ENCODE results near the gene PRX.
"Not testable (repeated sequence)": the region's sequence is repeated elsewhere in the genome, so short reads cannot be mapped to it uniquely, and the experiment has no call there.

The PRX gene

DNA sequence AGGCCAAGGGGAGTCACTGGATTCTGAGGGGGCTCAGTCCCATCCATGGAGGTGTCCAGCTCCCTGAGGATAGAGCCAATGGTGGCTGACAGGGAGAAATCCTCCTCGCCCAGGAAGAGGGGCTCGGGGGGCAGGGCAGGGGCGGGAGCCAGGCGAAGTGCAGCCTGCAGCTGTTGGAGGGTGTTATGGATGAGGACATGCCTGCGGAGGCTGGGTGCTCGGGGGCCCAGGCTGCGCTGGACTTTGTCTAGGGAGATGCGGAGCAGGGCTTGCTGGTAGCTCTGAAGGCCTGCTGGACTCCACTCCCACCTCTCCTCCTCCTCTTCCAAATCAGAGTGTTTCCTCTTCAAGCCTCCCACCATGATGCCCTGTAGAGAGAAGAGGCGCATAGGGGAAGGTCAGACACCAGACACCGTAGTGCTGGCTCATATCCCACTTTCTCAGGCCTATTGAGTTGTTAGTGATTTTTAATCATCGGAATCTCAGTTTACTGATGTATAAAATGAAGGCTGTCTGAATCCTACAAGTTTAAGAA is 28.6 kb upstream of the PRX start:
- DNase-seq (ENCODE audit: low spot score) = no peak

DNA sequence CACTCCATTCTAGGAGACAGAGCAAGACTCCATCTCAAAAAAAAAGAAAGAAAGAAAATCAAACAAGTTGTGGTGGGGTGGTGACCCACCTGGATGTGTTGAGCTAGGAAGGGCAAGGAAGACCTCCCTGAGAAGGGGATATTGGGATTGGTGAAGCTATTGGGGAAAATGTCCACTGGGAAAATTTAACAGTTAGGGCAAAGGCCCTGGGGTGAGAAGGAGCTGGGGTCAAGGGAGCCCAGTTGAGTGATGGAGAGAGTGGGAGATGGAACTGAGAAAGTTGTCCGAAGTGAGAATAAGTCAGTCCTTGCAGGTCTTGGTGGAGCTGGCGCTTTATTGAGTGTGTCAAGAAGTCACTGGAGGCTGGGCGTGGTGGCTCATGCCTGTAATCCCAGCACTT is 25.1 kb upstream of the PRX start:
- DNase-seq (ENCODE audit: low spot score) = no peak

DNA sequence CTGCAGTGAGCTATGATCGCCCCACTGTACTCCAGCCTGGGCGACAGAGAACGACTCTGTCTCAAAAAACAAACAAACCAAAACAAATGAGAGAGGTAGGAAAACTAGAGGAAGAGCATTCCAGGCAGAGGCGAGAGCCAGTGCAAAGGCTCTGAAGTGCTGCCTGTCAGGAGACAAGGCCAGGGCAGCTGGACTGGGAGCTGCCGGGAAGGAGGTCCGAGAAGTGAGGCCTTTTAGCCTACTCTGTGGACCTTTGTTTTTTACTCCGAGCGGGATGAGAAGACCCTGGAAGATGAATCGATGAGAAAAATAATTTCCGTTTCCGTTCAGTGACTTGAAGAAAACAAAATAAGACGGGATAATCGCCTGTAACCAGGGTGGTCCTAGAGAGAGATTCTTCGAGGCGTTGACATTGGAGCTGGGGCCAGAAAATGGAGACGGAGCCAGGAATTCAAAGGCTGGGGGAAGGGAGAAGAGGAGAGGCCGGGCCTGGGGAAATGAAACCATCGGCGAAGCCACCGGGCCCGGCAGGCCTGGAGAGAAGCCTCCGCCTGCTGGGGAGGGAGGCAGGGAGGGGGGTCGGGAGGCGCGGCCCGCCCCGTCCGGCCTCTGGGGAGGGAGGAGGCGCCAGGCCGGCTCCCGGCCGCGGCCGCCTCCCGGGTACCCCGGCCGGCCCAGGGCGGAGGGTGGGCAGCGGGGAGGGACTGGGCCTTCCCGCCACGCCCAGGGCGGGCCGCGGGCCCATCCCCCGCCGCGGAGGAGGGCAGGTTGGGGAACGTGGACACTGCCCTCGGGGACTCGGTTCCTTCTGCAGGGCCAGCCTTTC is 20.4 kb upstream of the PRX start:
- peak; percentile 75 for DNase-seq (ENCODE audit: low spot score)

DNA sequence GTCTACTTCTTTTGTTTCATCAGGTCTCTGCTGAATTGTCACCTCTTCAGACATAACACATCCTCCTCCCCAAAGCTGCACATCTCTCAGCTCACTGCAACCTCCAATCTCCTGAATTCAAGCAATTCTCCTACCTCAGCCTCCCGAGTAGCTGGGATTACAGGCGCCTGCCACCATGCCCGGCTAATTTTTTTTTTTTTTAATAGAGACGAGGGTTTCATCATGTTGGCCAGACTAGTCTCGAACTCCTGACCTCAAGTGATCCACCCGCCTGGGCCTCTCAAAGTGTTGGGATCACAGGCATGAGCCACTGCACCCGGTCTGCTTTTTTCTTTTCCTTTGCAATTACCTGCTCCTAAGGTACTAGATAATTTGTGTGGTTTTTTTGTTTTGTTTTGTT is 19.6 kb upstream of the PRX start:
- not testable (repeated sequence) for DNase-seq (ENCODE audit: low spot score)

DNA sequence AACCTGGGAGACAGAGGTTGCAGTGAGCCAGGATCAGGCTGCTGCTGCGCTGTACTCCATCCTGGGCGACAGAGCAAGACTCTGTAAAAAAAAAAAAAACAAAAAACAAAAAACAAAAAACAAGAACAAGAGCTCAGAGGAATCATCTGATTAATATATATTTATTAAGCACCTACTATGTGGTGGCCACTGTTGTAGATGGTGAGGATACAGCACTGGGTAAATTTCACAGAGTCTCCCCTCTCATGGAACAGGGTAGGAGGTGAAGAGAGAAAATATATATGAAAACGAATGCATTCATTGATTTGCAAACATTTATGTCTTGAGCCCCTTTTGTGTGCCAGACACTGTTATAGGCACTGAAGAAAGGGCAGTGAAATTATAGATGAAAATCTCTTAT is 18.5 kb upstream of the PRX start:
- DNase-seq (ENCODE audit: low spot score) = no peak

DNA sequence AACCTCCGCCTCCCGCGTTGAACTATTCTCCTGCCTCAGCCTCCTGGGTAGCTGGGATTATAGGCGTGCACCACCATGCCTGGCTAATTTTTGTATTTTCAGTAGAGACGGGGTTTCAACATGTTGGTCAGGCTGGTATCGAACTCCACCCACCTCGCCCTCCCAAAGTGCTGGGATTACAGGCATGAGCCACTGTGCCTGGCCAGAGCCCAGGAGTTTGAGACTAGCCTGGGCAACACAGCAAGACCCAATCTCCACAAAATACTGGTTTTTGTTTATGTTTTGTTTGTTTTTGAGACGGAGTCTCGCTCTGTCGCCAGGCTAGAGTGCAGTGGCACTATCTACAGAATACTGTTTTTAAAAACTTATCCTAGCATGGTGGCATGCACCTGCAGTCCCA is 17.1 kb upstream of the PRX start:
- DNase-seq (ENCODE audit: low spot score) = not testable (repeated sequence)

DNA sequence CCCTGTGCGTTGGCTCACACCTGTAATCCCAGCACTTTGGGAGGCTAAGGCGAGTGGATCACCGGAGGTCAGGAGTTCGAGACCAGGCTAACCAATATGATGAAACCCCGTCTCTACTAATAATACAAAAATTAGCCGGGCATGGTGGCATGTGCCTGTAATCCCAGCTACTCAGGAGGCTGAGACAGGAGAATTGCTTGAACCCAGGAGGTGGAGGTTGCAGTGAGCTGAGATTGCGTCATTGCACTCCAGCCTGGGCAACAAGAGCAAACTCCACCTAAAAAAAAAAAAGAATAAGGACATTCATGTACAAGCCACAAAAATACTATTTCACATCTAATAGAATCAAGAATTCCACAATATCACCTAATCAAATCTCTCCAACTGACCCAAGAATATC is 15.0 kb upstream of the PRX start:
- DNase-seq (ENCODE audit: low spot score) = not testable (repeated sequence)

DNA sequence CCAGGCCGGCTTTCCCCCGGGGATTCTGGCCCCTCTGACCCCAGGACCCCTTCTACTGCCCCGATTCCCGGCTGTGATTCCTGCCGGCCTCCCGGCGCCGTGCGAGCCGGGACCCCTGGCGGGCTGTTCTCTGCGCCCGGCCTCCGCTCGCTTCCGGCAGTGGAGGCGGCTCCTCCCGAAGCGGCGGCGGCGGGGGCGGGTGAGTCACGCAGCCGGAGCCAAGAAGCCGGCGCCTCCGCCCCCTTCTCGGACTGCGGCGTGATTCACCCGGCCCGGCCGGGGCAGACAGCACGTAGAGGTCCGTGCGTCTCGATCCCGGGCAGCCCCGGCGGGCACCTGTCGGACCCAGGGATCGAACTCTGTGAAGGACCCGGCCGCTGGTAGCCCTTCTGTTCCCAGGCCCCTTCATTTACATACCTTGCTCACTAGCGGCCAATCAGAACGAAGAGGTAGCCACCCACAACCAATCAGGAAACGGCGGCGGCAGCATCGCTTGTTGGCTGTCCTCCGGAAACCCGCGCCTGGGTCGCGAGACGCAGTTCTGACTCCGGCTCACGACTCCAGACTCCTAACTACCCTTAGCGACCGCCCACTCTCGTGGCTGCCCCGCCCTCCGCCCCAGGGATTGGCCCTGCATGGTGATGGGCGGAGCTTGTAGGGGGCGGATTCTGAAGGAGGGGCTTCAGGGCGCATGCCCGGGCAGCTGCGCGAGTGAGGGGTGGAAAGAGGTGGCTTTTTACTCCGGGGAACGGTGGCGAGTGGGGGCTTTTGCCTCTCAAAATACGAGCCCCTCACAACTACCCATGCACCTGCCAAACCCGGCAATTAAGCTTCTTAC is 12.5 kb upstream of the PRX start, which contains the start of gene SERTAD1:
Gene SERTAD1 (minus strand): TSS at position 543 of the 838 bp plus-strand sequence. CDS start 2,446 bp downstream, outside the sequence.
- peak; percentile 99 for DNase-seq (ENCODE audit: low spot score)

DNA sequence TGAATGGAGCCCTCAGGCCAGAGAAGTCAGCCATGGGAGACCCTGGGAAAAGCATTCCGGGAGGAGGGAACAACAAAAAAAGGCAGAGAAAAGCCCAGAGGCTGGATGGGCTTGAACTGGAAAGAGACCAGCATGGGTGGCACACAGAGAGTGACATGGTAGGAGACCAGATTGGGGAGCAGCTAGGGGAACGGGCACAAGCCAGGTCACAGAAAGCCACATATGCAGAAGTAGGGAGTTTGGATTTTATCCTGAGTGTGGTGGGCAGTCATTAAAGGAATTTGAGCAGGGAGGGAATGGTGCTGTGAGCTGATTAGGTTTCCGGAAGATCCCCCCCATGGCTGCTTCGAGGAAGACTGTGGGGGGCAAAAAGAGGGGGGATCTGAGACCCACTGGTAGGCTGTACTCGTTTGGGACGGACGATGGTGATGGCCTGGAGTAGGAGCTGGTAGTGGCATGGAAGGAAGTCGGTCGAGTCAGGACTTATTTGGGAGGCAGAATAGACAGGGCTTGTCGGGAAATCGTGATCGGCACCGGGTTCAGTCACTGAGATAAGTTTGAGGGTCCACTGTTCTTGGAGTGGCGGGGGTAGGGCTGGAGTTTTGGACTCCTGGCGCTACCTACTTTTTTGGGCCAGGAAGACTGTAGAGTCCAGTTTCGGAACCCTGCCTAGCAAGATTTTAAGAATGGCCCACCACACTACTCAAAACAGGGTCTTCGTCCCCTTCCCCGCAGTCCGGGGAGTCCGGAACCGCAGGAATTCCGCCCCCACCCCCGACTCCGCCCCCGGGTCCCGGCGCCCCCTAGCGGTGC is 11.7 kb upstream of the PRX start:
- no peak for DNase-seq (ENCODE audit: low spot score)

DNA sequence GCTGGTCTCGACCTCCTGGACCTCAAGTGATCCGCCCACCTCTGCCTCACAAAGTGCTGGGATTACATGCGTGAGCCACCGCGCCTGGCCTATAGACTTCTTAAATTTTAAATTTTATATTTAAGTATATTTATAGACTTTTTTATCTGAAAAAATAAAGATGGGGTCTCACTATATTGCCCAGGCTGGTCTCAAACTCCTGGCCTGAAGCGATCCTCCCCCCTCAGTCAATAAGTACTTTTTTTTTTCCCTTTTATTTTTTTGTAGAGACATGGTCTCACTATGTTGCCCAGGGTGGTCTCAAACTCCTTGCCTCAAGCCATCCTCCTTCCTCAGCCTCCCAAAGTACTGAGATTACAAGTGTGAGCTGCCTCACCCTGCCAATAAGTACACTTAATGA is 10.8 kb upstream of the PRX start:
- no peak for DNase-seq (ENCODE audit: low spot score)

DNA sequence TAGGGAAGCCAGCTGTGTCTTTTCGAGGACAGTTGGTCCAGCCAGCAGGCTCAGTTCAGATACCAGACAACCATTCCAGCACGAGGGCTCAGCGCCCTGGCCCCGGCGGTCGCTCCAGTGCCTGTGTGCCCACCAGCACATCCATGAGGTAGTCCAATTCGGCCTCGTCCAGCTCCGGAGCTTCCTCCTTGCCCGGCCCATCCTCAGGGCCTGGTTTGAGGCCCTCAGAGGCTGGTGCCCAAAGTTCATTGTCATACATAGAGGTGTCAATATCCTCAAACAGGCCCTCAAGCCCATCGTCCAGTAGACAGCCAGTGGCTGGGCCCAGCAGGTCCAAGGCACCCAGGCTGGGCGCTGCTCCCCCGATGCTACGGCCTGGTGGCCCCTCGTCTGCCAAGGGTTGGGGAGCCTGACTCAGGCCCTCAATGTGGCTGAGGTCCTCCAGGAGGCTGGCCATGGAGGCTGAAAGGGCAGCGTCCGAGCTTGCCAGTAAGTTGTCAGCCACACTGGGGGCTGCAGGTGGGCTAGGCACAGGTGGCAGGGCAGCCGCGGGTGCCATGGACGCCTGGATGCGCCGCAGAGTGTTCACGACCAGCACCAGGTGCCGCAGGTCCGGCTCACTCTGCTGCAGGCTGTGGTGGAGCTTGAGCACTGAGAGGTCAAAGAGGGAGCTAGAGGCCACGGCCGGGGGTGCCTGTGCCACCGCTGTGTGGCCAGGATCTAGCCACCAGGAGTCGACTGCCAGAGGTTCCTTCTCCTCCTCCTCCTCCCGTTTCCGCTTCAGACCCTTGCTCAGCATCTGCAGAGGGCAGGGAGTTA is 9.8 kb upstream of the PRX start:
- no peak for DNase-seq (ENCODE audit: low spot score)

DNA sequence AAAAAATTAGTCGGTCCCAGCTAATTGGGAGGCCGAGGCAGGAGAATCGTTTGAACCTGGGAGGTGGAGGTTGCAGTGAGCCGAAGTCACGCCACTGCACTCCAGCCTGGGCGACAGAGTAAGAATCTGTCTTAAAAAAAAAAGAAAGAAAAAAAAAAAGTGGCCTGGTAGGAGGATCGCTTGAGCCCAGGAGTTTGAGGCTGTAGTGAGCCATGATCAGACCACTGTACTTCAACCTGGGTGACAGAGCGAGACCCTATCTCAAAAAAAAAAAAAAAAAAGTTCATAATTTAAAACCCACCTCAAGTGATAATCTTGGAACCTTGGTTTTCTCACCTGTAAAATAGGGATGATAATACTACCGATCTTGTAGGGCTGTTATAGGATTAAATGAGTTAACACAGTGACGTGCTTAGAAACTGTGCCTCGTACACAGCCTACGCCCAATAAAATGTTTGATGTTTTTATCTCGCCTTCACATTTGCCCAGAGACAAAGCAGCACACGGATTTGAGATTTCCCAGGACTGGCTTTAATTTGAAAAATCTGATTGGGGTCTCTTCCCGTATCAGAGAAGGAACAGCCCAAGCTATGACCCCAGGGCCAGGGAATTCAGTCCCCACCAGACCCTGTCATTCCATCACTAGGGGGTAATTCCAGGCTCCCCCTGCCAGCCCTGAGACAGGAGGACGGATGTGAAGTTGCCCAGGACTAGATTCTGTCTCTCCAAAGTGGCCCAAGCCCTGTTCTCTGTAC is 9.0 kb upstream of the PRX start:
- no peak for DNase-seq (ENCODE audit: low spot score)

DNA sequence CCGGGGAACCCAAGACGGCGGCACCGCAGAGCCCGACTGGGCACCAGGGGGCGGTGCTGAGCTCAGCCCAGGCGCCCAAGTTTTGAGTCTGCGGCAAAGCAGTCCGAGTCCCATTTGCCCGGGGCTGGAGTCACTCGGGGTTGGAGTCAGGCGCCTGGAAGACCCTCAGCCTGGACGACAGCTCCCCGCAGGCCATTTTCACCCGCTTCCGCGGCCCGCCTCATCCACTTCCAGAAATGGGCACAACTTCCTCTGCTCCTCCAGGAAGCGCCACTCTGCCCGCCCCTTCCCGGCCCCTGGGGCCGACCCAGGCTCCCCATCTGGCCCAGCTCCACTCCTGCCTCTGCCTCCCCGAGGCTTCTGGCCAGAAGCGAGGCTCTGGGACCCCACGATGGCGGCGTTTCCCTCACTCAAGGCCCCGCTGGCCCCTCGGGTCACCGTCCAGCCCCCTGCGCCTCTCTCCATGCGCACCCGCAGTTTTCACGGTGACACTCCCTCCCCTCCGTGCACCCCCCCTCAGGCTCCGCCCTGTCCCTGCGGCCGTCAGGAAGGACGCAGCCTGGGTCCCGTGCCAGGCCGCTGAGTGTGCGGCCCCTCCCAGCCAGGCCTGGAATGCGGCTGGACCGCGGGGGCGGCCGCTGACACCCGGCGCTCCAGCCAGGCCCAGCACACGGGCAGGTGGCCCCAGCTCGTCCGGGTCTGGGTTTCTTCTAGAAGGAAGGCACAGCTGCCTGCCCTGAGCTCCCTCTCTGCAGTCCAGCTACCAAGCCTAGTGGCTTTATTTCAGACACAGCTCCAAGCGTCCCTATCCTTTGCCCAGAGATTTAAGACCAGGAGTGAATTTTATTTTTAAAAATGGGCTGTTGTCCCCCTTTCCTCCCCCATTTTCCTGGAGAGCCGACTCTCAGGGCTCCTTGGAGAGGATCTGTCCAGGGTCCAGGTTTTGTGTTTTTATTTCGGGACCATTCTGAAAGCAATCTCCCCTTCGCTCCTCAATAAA is 7.9 kb upstream of the PRX start:
- peak; percentile 90 for DNase-seq (ENCODE audit: low spot score)

DNA sequence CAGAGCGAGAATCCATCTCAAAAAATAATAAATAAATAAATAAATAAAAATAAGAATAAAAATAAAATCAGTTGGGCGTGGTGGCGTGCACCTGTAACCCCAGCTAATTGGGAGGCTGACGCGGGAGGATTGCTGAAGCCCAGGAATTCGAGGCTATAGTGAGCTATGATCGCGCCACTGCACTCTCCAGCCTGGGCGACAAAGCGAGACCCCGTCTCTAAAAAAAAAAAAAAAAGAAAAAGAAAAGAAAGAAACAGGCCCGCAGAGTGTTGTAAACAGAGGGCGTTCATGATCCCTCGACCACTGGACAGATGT is 7.2 kb upstream of the PRX start:
- no peak for DNase-seq (ENCODE audit: low spot score)

DNA sequence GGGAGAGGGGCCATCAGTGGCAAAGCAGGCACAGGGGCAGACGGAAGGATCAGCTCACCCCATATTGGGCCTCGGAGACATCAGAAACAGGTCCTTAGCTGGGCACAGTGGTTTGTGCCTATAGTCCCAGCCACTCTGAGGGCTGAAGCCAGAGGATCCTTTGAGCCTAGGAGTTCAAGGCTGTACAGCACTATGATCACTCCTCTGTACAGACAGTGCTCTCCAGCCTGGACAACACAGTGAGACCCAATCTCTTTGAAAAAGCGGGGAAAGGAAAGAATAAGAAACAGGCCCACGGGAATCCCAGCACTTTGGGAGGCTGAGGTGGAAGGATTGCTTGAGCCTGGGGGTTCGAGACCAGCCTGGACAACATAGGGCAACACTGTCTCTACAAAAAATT is 6.6 kb upstream of the PRX start:
- no peak for DNase-seq (ENCODE audit: low spot score)

DNA sequence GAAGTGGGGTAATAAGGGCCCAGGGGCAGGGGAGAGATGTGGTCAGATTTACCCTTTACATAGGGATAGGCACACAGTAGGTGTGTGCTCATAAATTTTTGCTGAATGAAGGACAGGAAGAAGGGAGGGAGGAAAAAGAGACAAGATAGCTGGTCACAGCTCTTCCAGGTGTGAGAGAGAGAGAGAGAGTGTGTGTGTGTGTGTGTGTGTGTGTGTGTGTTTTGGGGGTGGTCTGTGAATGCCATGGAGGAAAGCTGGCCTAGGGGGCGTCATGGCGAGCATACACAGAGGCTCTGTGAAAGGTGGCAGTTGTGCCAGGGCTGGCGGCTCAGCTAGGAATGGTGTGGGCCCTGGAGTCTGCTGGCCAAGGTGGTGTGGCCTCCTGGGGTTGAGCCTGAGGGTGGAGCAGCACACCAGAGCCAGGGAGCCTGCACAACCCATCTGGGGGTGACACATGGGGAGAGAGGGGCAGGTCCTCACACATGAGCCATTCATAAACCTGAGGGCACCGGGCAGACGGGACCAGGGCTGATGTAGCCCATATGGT is 6.0 kb upstream of the PRX start:
- DNase-seq (ENCODE audit: low spot score) = no peak

DNA sequence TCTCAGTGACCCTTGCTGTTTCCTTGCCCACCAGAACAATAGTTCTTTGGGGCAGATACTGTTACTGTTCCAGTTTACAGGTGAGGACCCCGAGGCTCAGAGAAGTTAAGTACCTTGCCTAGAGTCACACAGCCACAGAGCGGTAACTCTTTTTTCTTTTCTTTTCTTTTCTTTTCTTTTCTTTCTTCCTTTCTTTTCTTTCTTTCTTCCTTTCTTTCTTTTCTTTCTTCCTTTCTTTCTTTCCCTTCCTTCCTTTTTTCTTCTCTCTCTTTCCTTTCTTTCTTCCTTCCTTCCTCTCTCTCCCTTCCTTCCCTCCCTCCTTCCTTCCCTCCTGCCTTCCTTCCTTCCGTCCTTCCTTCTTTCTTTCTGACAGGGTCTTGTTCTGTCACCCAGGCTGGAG is 4.9 kb upstream of the PRX start:
- no peak for DNase-seq (ENCODE audit: low spot score)

DNA sequence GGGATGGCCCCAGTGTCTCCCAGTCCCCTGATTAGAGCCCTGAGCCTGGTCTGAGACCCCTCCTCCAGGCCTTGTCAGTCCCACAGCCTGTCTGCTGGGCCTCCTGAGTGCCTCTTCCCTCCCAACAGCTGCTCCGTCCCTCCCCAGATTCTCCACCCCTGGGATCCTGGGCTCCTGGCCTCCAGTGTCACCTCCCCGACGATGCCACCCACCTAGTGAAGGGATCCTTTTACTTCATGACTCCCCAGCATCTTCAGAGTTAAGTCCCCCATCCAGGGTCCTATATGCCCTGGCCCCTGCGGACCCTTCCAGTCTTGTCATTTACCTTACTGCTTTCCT is 4.4 kb upstream of the PRX start:
- DNase-seq (ENCODE audit: low spot score) = no peak

DNA sequence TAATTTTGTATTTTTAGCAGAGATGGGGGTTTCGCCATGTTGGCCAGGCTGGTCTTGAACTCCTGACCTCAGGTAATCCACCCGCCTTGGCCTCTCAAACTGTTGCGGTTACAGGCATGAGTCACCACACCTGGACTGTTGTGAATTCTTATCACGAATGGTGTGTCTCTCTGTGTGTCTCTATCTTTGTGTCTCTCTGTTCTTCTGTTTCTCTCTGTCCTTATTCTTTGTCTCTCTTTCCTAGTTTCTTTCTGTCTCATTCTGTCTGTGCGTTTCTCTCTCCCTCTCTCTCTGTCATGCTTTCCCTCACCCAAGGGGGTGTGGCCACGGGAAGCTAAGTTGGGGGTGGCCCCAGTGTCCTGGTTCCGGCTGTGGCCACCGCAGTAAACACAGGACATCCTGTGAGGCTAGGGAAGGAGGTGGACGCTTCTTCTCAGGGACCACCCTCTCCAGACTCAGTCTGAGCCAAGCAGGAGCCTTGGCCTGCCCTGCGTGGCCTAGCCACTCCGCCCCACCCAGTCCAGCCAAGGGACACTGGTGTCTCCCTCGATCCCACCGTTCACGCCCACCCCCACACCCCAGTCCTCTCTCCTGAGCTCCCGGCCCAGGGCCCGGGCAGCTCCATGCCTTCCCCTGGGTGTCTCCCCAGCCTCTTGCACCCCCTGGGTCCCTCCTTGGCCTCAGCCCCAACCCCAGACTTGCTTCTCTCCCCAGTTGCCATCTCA is 3.9 kb upstream of the PRX start:
- DNase-seq (ENCODE audit: low spot score) = no peak

Data from LoVo (cell line).